Measurements from ENCODE around the gene SLC9A2. TPM values are rescaled to one million over a fixed set of nuclear protein-coding genes. Genes with fewer than 3 reads are reported as not detected.

Gene SLC9A2
- total RNA-seq, 1 experiment from 2014 or later = 0.03 TPM

- Histone ChIP-seq H3K4me3 (ENCODE audit: insufficient read depth, low read depth, low read length) (no peak overlapping the region), H3K27me3 (ENCODE audit: control insufficient read depth, insufficient read depth, low read length) (no peaks in the 10 kb centered on the region), H3K36me3 (replicated peaks; ENCODE audit: control insufficient read depth, insufficient read depth, low read length) (no peaks in the 10 kb centered on the region)
- DNase-seq = no peak
These were observed 134.3 kb downstream of the SLC9A2 start for GRCh38 chr2:102753563-102754159.

GRCh38 chr2:102754456-102755145 is 135.2 kb downstream of the SLC9A2 start:
- Histone ChIP-seq H3K27me3 (ENCODE audit: control insufficient read depth, insufficient read depth, low read length) (no peaks in the 10 kb centered on the region), H3K36me3 (replicated peaks; ENCODE audit: control insufficient read depth, insufficient read depth, low read length) (no peaks in the 10 kb centered on the region), H3K4me3 (ENCODE audit: insufficient read depth, low read depth, low read length) (no peak overlapping the region)
- DNase-seq = no peak

GRCh38 chr2:102755284-102755683 is 135.9 kb downstream of the SLC9A2 start:
- H3K4me3 ChIP-seq (ENCODE audit: insufficient read depth, low read depth, low read length) = no peak overlapping the region
- DNase-seq = no peak
- no peaks in the 10 kb centered on the region for H3K36me3 ChIP-seq (replicated peaks; ENCODE audit: control insufficient read depth, insufficient read depth, low read length)
- no peaks in the 10 kb centered on the region for H3K27me3 ChIP-seq (ENCODE audit: control insufficient read depth, insufficient read depth, low read length)

- Histone ChIP-seq H3K4me3 (ENCODE audit: insufficient read depth, low read depth, low read length) (no peak overlapping the region), H3K36me3 (replicated peaks; ENCODE audit: control insufficient read depth, insufficient read depth, low read length) (no peaks in the 10 kb centered on the region), H3K27me3 (ENCODE audit: control insufficient read depth, insufficient read depth, low read length) (no peaks in the 10 kb centered on the region)
- DNase-seq = no peak
These were observed 139.1 kb downstream of the SLC9A2 start for GRCh38 chr2:102758439-102758838.

Other genes with a start within 250 kb of the SLC9A2 start
- gene IL18RAP, start 196.4 kb upstream of the SLC9A2 start, total RNA-seq (2014; rRNA removed; shearing (Covaris generic)) = not detected in 2 replicates
- gene SLC9A4, start 146.3 kb upstream of the SLC9A2 start, total RNA-seq (2014; rRNA removed; shearing (Covaris generic)) = not detected in 2 replicates
- gene TMEM182, start 142.5 kb downstream of the SLC9A2 start, total RNA-seq (2014; rRNA removed; shearing (Covaris generic)) = 1.8 and 3.0 TPM in 2 replicates